Choroid plexus epithelial cell (primary cell): ENCODE results near the gene AHSP.

Experiments used
- DNase-seq: peaks from one replicate; pipeline ENCODE4 v3.0.0-alpha.2; 2010; ENCODE audit warnings: low read depth
- H3K4me3 ChIP-seq: 2 replicates; pipeline ENCODE4 v1.5.1; 2011; ENCODE audit warnings: low read depth, mild to moderate bottlenecking, control low read depth, low read length, moderate library complexity
- TF ChIP-seq, protein P1 (sequence below): conservative IDR thresholded peaks from 2 replicates; pipeline ENCODE4 v1.5.1; 2011; ENCODE audit warnings: low read depth, mild to moderate bottlenecking, control low read depth, inconsistent platforms, low read length, moderate library complexity

AHSP gene

DNA sequence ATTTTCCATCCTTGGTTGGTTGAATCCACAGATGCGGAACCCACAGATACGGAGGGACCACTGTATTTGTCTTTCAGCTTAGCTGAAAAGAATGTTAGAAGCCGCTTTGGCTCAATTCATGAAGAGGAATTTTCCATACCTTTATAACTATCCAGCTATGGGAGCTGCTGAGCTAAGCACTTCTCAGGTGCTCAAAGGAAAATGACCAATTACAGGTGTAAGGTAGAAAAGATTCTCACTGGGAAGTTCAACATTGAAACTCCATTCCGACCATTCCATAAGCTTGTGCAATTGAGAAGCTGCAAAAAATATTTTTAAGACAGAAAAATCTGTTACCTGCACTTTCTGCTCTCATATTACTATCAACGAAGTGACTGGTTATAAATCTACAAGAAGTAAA is 2.7 kb downstream of the AHSP start:
- TF ChIP-seq, protein P1, sequence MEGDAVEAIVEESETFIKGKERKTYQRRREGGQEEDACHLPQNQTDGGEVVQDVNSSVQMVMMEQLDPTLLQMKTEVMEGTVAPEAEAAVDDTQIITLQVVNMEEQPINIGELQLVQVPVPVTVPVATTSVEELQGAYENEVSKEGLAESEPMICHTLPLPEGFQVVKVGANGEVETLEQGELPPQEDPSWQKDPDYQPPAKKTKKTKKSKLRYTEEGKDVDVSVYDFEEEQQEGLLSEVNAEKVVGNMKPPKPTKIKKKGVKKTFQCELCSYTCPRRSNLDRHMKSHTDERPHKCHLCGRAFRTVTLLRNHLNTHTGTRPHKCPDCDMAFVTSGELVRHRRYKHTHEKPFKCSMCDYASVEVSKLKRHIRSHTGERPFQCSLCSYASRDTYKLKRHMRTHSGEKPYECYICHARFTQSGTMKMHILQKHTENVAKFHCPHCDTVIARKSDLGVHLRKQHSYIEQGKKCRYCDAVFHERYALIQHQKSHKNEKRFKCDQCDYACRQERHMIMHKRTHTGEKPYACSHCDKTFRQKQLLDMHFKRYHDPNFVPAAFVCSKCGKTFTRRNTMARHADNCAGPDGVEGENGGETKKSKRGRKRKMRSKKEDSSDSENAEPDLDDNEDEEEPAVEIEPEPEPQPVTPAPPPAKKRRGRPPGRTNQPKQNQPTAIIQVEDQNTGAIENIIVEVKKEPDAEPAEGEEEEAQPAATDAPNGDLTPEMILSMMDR = no peak
- no peak for DNase-seq
- no peak overlapping the region for H3K4me3 ChIP-seq

DNA sequence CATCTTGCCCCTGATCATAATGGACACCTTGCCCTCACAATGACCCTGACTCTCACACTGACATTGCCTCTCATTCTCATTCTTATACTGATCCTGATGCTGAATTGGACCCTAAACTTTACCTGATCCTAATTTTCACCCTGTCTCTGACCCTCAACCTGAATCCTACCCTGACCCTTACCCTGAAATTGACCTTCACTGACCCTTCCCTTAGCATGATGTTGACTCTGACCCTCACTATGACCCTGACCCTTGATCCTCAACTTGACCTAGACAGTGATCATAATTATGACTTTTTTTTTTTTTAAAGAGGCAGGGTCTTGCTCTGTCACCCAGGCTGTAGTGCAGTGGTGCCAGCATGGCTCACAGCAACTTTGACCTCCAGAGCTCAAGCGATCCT is 3.4 kb downstream of the AHSP start:
- TF ChIP-seq, protein P1 = no peak
- H3K4me3 ChIP-seq = no peak overlapping the region
- DNase-seq = no peak

DNA sequence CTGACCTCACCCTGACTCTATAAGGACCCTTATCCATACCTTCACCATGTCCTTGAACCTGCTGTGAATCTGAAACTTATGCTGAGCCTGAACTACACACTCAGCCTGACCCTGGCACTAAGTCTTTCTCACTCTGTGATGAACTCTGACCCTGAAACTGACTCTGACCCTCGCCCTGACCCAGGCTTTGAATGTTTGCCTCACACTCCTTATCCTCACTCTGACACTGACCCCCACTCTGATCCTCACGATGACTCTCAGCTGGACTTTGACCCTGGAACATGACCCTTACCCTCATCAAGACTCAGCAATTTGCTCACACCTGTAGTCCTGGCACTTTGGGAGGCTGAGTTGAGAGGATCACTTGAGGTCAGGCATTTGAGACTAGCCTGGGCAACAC is 4.4 kb downstream of the AHSP start:
- TF ChIP-seq, protein P1 = no peak
- no peak for DNase-seq
- H3K4me3 ChIP-seq = no peak overlapping the region

DNA sequence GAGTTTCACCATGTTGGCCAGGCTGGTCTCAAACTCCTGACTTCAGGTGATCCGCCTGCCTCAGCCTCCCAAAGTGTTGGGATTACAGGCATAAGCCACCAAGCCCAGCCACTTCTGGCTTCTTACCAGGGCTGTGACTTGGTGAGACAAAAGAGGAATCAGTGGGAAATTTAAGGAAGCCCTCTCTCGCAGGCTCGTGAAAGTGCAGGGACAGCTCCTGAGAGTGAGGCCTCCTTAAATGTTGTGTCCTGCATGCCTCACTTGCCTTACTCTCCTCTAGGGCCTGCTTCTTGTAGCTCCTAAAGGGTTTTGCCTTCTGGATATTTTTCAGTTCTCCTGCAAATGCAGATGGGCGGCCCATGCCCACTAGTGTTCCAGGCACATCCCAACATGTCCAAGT is 5.2 kb downstream of the AHSP start:
- no peak for DNase-seq
- no peak overlapping the region for H3K4me3 ChIP-seq
- TF ChIP-seq, protein P1 = no peak

DNA sequence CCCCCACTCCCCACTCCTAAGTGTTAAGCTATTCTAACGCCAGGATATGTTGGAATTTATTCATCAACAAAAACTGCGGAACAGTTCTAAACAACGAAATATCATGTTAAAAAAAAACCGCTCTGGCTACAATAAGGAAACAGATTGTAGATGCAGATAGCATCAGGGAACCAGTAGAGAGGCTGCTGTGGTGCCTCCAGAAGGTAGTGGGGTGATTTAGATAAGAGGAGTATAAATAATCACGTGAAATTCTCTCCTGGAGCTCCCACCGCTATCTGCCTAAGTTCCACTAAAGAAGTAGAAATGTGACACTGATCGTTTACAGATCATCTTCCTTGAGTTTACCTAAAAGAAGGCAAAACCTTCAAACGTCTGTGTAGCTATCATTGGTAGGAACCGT is 8.0 kb downstream of the AHSP start:
- DNase-seq = no peak
- TF ChIP-seq, protein P1 = no peak
- H3K4me3 ChIP-seq = no peak overlapping the region

DNA sequence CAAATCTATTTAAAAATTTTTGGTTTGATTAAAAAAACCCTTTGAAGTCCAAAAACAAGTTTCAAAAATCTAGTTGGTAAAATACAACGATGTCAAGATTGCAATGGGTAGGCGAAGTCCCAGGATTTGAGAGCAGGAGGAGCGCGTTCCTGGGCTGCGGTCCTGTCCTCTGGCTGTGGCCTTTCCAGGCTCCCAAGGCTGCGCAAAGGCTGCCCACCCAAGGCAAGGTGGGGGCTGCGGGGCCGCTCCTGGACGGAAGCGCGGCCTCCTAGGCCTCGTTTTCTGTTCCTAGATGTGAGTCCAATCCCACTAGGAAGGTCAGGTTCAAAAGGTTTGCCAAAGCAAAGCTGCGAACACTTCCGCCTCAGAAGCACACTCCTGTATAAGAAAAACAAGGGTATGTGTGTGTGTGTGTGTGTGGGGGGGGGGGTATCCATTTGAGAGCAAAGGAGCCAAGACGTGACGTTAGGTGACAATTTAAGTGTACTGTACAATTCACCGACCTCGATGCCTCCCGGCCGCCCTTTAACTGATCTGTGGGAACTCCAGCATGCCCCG is 9.2 kb downstream of the AHSP start:
- no peak for DNase-seq
- TF ChIP-seq, protein P1 = no peak
- no peak overlapping the region for H3K4me3 ChIP-seq
